ENCODE measurements around the gene DSCAM.

GRCh38 chr21:40622531-40622930 is 224.4 kb downstream of the DSCAM start:
- no peak for TF ChIP-seq POLR2A (IDR thresholded peaks at IDR 0.05)
- TF ChIP-seq CTCF (IDR thresholded peaks at IDR 0.05) = no peak
- no peak for TF ChIP-seq EP300 (IDR thresholded peaks at IDR 0.05)
